Measurements from ENCODE around the gene ZDHHC22.

Gene ZDHHC22

DNA sequence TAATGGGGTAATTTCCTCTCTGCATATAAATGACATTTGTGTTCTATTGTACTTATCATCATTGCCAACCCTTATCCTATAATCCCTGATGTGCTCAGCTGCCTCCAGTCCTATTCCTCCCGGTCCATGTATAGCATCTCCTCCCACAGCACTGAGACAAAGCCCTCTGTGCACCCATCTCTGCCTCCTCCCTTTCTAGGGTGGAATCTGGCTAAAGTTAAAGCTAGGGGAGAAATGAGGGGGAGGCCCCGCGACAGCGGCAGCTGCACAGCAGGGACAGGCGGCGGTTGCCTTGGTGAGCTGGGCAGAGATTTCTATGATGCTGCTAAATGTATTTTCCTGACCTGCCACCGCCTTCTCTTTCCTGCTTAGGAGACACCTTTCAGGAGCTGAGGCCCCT, 12.8 kb upstream of the ZDHHC22 start:
- intact Hi-C loops (cut with DNase I; ENCODE audit: low total_unique reads) = loop anchor here (10.0 kb wide), 1 partner anchor 160 kb away; no protein-coding TSS in a partner anchor
- TF ChIP-seq CTCF (IDR thresholded peaks at IDR 0.05) = no peak
- Histone ChIP-seq H3K4me1 (peaks cover 0 to 29% (median 10%) of the 10 kb centered on the region in 4 donors), H3K36me3 (no peaks in the 10 kb centered on the region), H3K27ac (no peak overlapping the region), H3K4me3 (no peak overlapping the region), H3K27me3 (peaks cover 0 to 28% of the 10 kb centered on the region in 2 donors), H3K9me3 (no peaks in the 10 kb centered on the region)
- DNase-seq = no peak

- Histone ChIP-seq H3K36me3 (no peaks in the 10 kb centered on the region), H3K4me1 (peaks cover 0 to 28% (median 10%) of the 10 kb centered on the region in 4 donors), H3K9me3 (no peaks in the 10 kb centered on the region), H3K27ac (no peak overlapping the region), H3K27me3 (peaks cover 0 to 28% of the 10 kb centered on the region in 2 donors), H3K4me3 (no peak overlapping the region)
- intact Hi-C loops (cut with DNase I; ENCODE audit: low total_unique reads) = loop anchor here (10.0 kb wide), 1 partner anchor 161 kb away; no protein-coding TSS in a partner anchor
- TF ChIP-seq CTCF (IDR thresholded peaks at IDR 0.05) = no peak
- no peak for DNase-seq
These were observed 12.2 kb upstream of the ZDHHC22 start for GRCh38 chr14:77153802-77154201.

- TF ChIP-seq CTCF (IDR thresholded peaks at IDR 0.05) = no peak
- H3K4me3 ChIP-seq = no peak overlapping the region
- no peak for DNase-seq
- peaks cover 0 to 33% of the 10 kb centered on the region in 2 donors for H3K27me3 ChIP-seq
- peaks cover 0 to 15% (median 0%) of the 10 kb centered on the region in 4 donors for H3K4me1 ChIP-seq
- H3K27ac ChIP-seq = no peak overlapping the region
- intact Hi-C loops (cut with DNase I; ENCODE audit: low total_unique reads) = loop anchor here (10.0 kb wide), 1 partner anchor 163 kb away; no protein-coding TSS in a partner anchor
- H3K9me3 ChIP-seq = no peaks in the 10 kb centered on the region
- no peaks in the 10 kb centered on the region for H3K36me3 ChIP-seq
These were observed 10.5 kb upstream of the ZDHHC22 start for GRCh38 chr14:77151918-77152588.

GRCh38 chr14:77151245-77151644, 9.7 kb upstream of the ZDHHC22 start:
- TF ChIP-seq CTCF (IDR thresholded peaks at IDR 0.05) = peak in 1 of 2 experiments; percentile 6
- DNase-seq = no peak
- H3K4me3 ChIP-seq = no peak overlapping the region
- H3K36me3 ChIP-seq = no peaks in the 10 kb centered on the region
- no peak overlapping the region for H3K27ac ChIP-seq
- intact Hi-C loops (cut with DNase I; ENCODE audit: low total_unique reads) = loop anchor here (10.0 kb wide), 1 partner anchor 164 kb away; no protein-coding TSS in a partner anchor
- H3K27me3 ChIP-seq = peaks cover 0 to 35% of the 10 kb centered on the region in 2 donors
- H3K4me1 ChIP-seq = peaks cover 0 to 15% (median 0%) of the 10 kb centered on the region in 4 donors
- H3K9me3 ChIP-seq = no peaks in the 10 kb centered on the region

GRCh38 chr14:77148510-77149231, 7.1 kb upstream of the ZDHHC22 start:
- TF ChIP-seq CTCF (IDR thresholded peaks at IDR 0.05) = no peak
- intact Hi-C loops (cut with DNase I; ENCODE audit: low total_unique reads) = no loop called here
- DNase-seq = no peak
- H3K4me1 ChIP-seq = no peaks in the 10 kb centered on the region
- peaks cover 0 to 59% of the 10 kb centered on the region in 2 donors for H3K27me3 ChIP-seq
- no peaks in the 10 kb centered on the region for H3K36me3 ChIP-seq
- no peak overlapping the region for H3K27ac ChIP-seq
- H3K9me3 ChIP-seq = no peaks in the 10 kb centered on the region
- no peak overlapping the region for H3K4me3 ChIP-seq
